Activated gamma-delta T cell (primary cell): ENCODE results near the gene CRYBB1.
A peak's percentile ranks its signal among the peaks of the same experiment; 100 is the strongest.

Experiments
- DNase-seq: peaks from one replicate; lab custom pipeline; 2025; lab: John Stamatoyannopoulos, UW
- total RNA-seq, 2 donors: gene quantifications; one replicate each; lab custom pipeline; 2026; lab: John Stamatoyannopoulos, UW

Gene CRYBB1
- 0 to 0.13 reads per million in 2 donors for total RNA-seq

DNA sequence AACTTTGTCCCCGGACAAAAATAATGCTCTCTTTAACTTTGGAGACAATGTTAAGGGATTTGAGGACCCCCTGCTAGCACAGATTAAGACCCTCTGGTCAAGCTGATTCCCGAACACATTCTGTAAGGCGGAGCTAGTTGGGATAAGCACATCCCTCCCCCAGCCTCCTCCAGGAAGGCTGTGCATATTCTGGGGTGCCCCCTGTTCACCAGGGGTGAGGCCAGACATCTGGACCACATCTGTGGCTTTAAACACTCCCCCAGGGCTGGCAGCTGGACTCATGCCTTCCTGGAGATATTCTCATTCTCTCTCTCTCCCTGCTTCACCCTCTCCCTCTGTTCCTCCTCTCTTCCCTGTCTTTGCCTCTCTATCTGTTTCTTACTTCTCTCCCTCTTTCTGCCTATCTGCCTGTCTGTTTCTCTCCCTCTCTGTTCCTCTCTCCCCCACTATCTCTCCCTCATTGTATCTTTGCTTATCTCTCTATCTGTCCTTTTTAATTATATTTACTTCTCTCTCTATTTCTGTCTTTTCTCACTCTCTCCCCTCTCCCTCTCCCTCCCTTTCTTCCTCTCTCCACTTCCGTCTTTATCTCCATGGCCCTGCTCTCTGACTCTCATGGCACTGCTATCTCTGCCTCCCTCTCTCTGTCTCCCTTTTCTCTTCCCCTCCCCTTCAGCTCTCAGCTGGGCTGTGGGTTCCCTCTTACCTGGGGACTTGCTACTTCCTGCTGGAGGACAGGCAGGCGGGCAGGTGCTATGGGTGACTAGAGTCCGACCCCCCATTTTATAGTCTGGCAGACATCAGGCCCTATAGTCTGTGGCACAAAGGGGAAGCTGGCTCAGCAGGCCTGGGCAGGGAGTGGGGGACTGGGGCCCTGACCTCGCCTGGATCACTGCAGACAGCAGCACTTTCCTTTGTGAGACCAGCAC, at the start of gene CRYBB1:
Gene CRYBB1 (minus strand): TSS at position 757 of the 929 bp plus-strand sequence. CDS start 1,708 bp downstream, outside the sequence.
- DNase-seq, result no peak

DNA sequence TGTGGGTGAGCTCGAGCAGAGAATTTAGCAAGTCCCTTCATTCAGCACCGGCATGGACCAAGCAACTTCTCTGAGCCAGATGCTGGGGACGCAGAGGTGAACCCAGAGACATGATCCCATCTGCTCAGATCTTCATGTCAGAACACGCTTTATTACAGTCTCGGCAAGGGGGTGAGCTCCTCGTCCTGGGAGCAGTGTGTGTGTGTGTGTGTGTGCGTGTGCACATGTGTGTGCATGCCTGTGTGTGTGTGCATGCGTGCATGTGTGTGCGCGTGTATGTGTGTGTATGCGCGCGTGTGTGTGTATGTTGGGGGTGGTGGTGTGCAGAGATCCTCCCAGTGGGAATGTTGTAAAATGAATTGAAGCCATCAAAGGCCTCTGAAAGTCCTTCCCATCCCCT, 49.3 kb upstream of the CRYBB1 start:
- DNase-seq, result no peak

DNA sequence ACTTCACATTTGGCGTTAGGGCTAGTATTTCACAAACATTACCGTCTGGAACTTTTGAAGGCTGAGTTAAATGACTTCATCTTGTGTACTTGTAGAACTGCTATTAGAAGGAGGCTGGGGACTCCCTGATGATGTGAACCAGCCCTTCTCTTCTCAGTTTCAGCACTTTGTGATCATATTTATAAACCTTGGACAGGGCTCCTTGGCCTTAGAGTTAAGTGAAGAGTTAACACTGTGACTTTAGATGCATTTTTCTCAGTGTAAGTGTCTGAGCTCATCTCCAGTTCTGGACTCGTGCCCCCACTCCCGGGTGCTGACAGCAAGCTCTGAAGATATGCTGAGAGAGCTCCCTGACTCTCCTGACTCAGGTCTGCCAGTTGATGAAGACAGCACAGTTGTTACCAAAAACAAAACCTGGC, 48.0 kb upstream of the CRYBB1 start:
- DNase-seq, result no peak

DNA sequence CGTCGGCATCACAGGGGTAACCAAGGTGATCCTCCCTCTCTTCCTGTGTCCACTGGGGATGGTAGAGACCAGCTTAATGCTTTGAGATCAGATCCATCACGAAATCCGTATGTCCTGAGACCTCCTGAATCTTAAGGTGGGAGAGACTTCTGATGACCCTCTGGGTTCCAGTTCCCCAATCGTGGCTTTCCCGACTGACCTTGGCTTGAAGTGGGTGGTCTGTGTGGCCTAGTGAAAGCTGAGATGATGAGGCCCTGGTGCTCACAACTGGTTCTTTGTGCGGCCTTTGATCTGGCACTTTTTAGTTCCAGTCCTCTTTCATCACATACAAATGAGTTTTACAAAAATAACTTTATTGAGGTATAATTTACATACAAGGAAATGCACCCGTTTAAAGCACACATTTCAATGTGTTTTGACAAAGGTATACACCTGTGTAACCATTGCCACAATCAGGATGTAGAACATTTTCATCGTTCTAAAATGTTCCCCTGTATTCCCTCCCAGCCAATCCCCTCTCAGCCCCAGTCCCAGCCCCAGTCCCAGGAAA, 45.6 kb upstream of the CRYBB1 start:
- no peak for DNase-seq

DNA sequence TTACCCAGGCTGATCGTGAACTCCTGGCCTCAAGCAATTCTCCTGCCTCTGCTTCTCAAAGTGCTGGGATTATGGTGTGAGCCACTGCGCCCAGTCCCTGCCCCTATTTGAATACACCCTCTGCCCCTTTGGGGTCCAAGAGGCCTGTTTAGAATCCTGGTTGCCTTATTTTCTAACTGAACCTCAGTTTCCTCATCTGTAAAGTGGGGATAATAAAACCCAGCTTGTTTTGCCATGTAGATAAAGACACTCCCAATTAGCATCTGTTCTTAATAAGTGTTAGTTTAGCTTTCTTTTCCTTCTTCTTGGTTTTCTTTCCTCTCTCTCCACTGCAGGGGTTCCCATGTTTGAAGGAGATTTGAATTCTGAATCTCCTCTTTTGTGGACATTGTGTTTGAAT, 44.3 kb upstream of the CRYBB1 start:
- no peak for DNase-seq

DNA sequence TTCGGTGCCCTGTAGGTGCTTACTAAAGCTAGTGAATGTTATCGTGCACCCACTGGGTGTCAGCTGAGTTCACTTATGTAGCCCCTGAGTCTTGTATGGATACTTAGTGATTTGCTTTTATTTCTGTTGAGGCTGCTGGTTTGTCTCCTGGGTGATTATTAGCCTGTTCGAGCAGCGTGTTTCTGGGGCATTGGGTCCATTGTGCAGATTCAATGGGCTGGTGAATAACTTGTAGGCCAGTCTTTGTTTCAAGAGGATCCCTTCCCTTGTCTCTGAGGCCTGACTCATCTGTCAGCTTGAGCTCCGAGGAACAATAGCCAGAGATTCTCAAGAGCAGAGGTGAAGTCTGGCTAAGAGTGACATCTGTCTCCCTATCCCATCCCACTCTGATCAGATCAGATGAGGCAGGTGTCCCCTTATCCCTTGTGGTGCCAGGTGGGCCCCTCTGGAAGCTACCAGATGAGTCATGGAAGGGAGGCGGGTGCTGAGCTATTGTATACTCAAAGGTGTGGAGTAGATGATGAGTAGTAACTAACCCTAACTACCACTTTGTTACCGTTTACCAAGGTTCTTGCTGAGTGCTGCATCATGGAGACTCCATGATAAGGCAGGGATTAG, 43.2 kb upstream of the CRYBB1 start:
- DNase-seq, result no peak

DNA sequence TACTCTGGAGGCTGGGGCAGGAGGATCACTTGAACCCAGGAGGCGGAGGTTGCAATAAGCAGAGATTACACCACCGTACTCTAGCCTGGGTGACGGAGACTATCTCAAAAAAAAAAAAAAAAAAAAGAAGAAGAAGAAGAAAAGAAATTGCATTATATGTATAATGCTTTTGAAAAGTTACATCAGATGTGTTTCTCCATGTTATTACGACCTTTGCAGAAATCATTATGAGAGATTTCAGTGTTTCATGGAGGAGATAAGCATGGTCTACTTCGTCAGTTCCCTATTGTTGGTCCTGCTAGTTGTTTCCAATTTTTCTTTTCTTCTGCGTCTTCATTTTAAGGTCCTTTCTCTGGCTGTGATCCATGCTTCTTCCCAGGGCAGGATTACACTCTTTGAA, 42.5 kb upstream of the CRYBB1 start:
- DNase-seq, result no peak

DNA sequence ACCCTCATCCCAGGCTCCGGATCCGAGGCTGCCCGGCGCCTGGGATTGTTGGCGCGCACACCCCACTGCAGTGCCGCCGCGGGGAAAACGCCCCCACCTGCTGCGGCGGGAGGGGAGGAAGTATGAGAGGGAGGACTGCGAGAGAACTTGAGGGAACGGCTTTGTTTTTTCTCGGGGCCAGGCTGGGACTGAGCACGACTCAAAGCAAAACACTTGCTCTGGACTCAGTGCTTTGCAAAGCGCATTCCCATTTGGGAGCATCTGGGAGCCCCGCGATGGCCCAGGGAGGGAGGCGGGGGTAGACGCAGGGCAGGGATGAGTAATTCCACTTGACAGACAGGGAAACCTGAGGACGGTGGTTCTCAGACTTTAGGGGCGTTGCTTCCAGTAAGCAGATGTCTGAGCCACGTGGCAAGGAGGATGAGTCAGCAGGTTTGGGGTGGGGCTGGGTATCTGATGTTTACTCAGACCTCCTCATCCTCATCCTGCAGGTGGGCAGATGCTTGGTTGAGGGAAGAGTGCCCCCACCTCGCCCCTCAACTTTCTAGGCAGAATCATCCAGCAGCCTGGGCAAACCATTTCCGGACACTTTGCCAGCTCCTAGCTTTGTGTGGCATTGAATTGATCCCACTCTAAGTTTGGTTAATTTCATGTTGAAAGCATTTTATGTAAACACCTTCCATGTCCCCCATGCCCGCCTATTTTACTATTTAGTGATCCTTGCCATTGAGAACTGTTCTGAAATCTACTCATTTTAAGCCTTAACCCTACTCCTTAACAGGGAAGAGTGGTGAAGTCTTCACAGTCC, 41.0 kb upstream of the CRYBB1 start:
- peak; percentile 13 for DNase-seq

DNA sequence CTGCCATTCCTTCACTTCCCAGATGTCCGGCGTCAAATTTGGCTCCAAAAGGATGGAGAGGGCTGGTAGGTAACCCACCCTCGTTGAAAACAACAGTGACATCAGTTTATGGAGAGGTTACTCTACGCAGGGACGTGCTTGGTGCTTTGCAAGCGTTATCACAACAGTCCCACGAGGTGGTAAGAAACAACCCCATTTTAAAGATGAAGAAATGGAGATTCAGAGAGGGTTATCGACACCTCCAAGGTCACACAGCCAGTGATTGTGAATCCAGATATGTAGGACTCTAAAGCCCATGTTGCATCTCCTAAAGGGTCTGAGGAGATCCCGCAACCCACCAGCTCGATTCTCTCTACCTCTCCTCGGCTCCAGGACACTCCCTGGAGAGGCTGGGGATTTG, 40.3 kb upstream of the CRYBB1 start:
- no peak for DNase-seq

DNA sequence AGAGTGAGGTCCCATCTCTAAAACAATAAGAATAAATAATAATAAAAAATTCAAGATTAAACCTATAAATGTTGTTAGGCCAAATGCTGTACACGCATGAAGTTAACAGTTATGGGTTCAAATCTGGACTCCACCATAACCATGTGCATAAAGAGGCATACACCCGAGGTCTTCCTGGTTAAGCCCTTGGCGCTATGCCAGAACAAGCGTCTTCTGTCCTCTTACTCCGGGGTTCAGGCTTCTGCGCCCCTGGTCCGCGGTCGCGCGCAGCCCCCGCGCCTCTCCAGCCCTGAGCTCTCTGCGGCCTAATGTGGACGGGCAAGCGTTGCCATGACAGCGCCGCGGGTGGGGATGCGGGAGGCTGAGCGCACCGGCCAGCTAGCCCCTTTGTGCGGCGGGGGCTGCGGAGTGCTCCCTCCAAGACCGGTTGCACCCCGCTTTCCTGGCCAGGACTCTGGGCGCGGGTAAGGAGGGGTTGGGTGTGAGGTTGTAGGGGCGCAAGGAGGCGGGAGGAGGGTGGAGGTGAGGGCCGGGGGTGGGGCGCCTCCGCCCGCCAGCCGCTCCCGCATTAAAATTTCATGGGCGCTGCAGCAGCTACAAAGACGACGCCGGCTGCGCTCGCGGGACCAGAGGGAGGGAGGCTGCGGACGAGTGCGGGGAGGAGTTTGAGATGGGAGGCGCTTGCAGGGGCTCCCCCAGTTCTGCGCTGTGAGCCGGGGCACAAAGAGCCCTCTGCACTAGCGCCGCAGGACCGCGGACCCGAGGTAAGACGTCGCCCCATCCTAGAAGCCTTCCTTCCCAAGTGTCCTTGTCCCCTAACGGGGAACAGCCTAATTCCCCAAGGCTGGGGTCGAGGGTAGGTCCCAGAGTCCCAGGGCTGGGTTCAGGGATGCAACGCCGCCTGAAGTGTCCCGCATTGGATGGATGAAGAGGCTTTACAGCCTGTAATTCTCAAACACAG, 39.3 kb upstream of the CRYBB1 start, which contains the start of gene MIAT:
Gene MIAT (plus strand): TSS at position 698 of the 961 bp plus-strand sequence.
- DNase-seq, result peak; percentile 52

DNA sequence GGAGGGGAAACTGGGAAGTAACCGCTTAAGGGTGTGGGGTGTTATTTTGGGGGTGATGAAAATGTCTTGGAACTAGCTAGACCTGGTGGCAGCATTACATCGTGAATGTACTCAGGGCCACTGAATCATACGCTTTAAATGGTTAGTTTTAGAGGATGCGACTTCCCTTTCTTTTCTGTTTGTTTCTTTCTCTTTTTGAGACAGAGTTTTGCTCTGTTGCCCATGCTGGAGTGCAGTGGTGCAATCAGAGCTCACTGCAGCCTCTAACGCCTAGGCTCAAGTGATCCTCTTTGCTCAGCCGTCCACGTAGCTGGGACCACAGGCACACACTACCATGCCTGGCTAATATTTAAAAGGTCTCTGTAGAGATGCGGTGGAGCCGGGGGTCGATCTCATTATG, 34.0 kb upstream of the CRYBB1 start:
- no peak for DNase-seq

DNA sequence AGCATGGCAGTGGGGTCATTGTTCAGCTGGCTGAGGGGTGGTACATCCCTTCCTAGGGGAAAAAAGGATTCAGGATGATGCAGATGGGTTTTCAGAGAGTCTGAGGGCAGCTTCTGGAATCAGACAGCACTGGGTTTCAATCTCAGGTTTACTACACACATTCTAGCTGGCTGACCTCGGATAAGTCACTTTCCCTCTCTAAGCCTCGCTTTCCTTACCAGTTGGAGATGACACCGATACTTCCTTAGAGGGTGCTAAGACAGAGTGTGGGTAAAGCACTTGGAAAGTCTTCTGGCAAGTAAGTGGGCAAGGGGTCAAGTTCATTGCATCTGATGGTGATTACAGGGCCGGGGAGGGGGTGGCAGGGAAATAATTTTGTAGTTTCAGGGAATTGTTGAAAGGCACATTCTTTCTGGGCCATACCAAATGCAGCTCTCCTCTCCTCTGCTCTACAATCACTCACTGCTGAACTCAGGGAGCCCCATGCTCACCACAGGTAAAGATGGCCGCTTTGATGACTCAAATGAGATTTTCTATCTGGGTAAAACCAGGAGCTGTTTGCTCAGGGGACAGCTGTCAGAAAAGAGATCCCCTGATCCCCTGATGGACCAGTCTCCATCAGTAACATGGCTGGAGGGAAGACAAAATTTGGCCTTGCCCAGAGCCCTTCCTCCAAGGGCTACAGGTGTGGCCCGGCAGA, 33.0 kb upstream of the CRYBB1 start:
- DNase-seq, result no peak

DNA sequence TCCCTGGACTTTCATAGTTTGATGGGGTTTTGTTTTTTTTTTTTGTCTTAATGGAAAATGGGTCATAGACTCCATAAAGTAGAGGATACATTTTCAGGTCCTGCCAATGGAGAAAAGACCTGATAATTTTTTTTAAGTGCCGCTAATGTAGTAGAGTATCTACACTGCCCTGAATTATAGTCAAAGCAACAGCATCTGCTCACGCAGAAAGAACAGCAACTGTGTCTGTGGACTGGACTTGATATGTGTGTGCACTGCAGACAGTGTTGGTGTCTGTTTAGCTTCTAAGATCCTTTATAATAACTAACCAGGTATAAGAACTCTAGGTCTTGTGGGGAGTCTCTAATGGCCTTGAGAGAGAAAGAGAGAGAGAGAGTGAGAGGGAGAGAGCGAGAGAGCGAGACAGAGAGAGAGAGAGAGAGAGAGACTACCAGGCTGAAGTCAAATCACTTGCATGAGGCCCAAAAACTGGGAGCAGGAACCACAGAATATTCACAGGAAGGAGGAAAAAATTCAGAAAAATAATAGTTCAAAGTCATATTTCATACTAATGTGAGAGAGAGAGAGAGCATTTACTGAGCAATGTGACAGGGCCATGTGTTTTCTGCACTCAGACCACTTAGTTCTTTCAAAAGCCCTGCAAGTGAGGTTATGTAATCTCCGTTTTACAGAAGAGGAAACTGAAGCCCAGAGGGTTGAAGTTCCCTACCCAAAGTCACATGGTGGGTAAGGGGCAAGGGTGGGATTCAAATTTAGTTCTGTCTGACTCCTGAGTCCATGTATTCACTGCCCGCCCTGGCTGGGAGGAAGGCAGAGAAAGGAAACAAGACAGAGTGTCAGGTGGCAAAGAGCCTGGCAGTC, 30.9 kb upstream of the CRYBB1 start:
- DNase-seq, result no peak

DNA sequence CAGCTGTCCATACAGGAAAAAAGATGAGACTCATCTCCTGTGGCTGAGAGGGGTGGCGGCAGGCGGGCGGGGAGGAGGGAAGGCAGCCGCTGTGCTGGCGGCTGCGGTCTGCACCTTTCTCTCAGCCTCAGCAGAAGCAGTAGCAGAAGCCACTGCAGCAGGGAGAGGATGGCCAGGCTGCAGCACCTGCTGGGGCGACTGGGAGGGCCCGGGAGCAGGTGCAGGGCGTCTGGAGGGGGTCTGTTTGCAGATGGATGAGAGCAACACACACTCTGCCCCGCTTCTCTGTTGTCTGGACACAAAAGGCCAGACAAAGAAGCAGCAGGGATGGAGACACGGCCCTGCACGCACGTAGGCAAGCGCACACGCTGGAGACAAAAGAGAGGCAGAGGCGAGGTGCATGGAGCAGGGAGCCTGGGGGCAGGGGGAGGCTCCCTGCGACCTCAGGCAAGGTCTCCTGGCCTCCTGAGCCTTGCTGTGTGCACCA, 30.2 kb upstream of the CRYBB1 start:
- peak; percentile 31 for DNase-seq

DNA sequence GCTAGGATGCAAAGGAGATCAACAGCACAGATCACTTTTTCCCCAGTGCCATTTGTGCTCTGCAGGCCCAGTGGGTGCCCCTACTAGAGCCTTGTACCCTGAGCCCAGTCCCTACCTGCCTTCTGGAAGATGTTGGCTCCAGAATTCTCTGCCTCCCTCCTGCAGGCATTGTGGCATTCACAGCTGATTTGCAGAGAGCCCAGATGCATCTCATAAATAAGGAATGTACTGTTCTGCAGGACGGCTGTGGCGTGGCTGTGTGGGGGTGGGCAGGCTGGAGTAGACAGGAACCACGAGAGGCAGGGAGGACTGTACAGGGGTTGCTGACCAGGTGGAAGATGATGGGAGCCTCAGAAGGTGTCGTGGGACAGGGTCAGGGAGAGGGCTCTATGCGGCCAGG, 28.3 kb upstream of the CRYBB1 start:
- DNase-seq, result no peak

DNA sequence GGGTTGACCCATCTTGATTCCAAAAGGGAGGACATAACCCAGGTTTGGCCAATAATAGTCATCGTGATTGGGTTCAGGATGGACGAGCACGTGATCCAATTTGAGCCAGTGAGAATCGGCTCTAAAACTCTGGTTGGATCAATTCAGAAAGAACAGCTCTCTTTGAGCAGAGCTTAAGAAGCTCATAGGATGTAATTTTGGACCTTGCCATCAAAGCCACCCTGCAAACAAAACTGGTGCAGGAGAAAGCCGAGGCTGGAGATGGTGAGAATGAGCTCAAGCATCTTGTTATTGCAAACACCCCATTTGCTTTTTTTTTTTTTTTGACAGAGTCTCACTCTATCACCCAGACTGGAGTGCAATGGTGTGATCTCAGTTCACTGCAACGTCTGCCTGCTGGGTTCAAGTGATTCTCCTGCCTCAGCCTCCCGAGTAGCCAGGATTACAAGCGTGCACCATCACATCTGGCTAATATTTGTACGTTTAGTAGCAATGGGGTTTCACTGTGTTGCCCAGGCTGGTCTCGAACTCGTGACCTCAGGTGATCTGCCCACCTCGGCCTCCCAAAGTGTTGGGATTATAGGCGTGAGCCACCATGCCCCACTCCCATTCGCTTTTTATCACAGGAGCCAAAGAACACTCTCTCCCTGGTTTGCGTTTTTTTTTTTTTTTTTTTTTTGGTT, 25.7 kb upstream of the CRYBB1 start:
- DNase-seq, result no peak

DNA sequence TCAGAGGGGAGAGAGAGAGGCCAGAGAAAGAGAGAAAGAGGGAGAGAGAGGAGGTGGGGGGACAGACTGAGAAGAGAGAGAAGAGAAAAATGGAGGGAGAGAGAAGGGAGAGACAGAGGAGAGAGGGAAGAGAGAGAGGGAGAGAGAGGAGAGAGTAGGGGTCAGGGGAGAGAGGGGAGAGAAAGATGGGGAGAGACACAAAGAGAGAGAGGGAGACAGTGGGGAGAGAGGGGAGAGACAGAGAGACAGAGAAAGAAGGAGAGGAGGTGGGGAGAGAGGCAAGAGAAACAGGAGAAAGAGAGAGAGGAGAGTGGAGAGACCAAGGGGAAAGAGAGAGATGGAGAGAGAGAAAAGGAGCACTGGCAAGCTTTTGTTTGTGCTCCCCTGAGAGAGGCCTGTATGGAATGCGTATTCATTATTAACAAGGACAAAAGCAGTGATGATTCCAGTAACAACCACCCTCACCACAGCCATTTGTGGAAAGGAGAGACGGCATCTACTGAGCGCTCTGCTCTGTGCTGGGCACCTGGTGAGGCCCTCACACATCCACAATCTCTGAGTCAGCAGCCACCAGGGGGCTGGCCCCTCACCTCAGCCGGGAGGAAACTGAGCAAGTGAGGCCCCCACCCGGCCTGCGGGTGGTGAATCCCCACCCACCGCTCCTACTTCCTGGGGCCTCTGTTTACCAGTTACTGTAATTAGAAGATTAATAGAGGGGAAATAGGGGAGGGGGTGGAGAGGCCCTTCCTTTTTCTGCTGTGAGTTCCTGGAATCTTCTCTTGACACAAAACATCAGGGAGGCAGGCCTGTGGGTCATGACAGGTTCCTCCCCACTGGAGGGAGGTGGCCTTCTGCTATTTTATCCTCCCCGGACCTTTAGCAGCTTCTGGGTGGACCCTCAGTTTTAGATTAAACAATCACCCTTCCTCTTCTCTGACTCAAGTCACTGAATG, 24.9 kb upstream of the CRYBB1 start:
- peak; percentile 53 for DNase-seq
